ENCODE measurements around the gene TWF2. TPM values are rescaled to one million over a fixed set of nuclear protein-coding genes. Genes with fewer than 3 reads are reported as not detected.

The TWF2 gene
- total and polyA plus RNA-seq, 2 donors = 36.7 to 75.3 TPM

- no peak overlapping the region for H3K4me3 ChIP-seq (ENCODE audit: low read depth, low read length)
- no peaks in the 10 kb centered on the region for H3K36me3 ChIP-seq (ENCODE audit: insufficient read depth)
- no peak overlapping the region for H3K27ac ChIP-seq (ENCODE audit: low read depth)
- 81% methylated on average over 4 of the region's 4 CpGs for WGBS
- no peak for DNase-seq (ENCODE audit: extremely low spot score)
- H3K4me1 ChIP-seq (ENCODE audit: insufficient read depth) = no peaks in the 10 kb centered on the region
Observed at GRCh38 chr3:52191663-52192062, 47.3 kb downstream of the TWF2 start.

- Histone ChIP-seq H3K27ac (ENCODE audit: low read depth) (peak overlapping the region; percentile 25), H3K4me3 (ENCODE audit: low read depth, low read length) (no peak overlapping the region), H3K4me1 (ENCODE audit: insufficient read depth) (no peaks in the 10 kb centered on the region), H3K36me3 (ENCODE audit: insufficient read depth) (no peaks in the 10 kb centered on the region)
- DNase-seq (ENCODE audit: extremely low spot score) = no peak
- WGBS = 44% methylated on average over 9 of the region's 9 CpGs
Observed at GRCh38 chr3:52190294-52191074, 48.5 kb downstream of the TWF2 start.

- WGBS = 75% methylated on average over 1 of the region's 1 CpG
- H3K4me3 ChIP-seq (ENCODE audit: low read depth, low read length) = no peak overlapping the region
- DNase-seq (ENCODE audit: extremely low spot score) = no peak
Observed at GRCh38 chr3:52188556-52188955, 50.4 kb downstream of the TWF2 start.

GRCh38 chr3:52186729-52187128 lies 52.2 kb downstream of the TWF2 start:
- WGBS = 96% methylated on average over 9 of the region's 9 CpGs
- DNase-seq (ENCODE audit: extremely low spot score) = no peak
- Histone ChIP-seq H3K4me1 (ENCODE audit: insufficient read depth) (no peaks in the 10 kb centered on the region), H3K36me3 (ENCODE audit: insufficient read depth) (no peaks in the 10 kb centered on the region), H3K4me3 (ENCODE audit: low read depth, low read length) (no peak overlapping the region), H3K27ac (ENCODE audit: low read depth) (no peak overlapping the region)

More at GRCh38 chr3:52188556-52188955, 50.4 kb downstream of the TWF2 start:
- Histone ChIP-seq H3K27ac (ENCODE audit: low read depth) (no peak overlapping the region), H3K36me3 (ENCODE audit: insufficient read depth) (no peaks in the 10 kb centered on the region), H3K4me1 (ENCODE audit: insufficient read depth) (no peaks in the 10 kb centered on the region)

- Histone ChIP-seq H3K36me3 (ENCODE audit: insufficient read depth) (no peaks in the 10 kb centered on the region), H3K27ac (ENCODE audit: low read depth) (no peak overlapping the region), H3K4me1 (ENCODE audit: insufficient read depth) (no peaks in the 10 kb centered on the region), H3K4me3 (ENCODE audit: low read depth, low read length) (no peak overlapping the region)
- DNase-seq (ENCODE audit: extremely low spot score) = no peak
- 89% methylated on average over 3 of the region's 3 CpGs for WGBS
Observed at GRCh38 chr3:52185837-52186236, 53.1 kb downstream of the TWF2 start.

- no peaks in the 10 kb centered on the region for H3K4me1 ChIP-seq (ENCODE audit: insufficient read depth)
- no peak overlapping the region for H3K4me3 ChIP-seq (ENCODE audit: low read depth, low read length)
- no peak for DNase-seq (ENCODE audit: extremely low spot score)
- no peak overlapping the region for H3K27ac ChIP-seq (ENCODE audit: low read depth)
- no peaks in the 10 kb centered on the region for H3K36me3 ChIP-seq (ENCODE audit: insufficient read depth)
- 94% methylated on average over 6 of the region's 6 CpGs for WGBS
Observed at GRCh38 chr3:52185311-52185710, 53.6 kb downstream of the TWF2 start.

- no peak for DNase-seq (ENCODE audit: extremely low spot score)
- WGBS = 91% methylated on average over 8 of the region's 8 CpGs
- Histone ChIP-seq H3K27ac (ENCODE audit: low read depth) (no peak overlapping the region), H3K4me1 (ENCODE audit: insufficient read depth) (no peaks in the 10 kb centered on the region), H3K4me3 (ENCODE audit: low read depth, low read length) (no peak overlapping the region), H3K36me3 (ENCODE audit: insufficient read depth) (no peaks in the 10 kb centered on the region)
Observed at GRCh38 chr3:52184690-52185089, 54.3 kb downstream of the TWF2 start.

- Histone ChIP-seq H3K27ac (ENCODE audit: low read depth) (no peak overlapping the region), H3K4me3 (ENCODE audit: low read depth, low read length) (no peak overlapping the region), H3K36me3 (ENCODE audit: insufficient read depth) (no peaks in the 10 kb centered on the region), H3K4me1 (ENCODE audit: insufficient read depth) (no peaks in the 10 kb centered on the region)
- 85% methylated on average over 7 of the region's 7 CpGs for WGBS
- DNase-seq (ENCODE audit: extremely low spot score) = no peak
Observed at GRCh38 chr3:52183786-52184445, 55.0 kb downstream of the TWF2 start.

GRCh38 chr3:52182691-52183090 lies 56.3 kb downstream of the TWF2 start:
- H3K4me1 ChIP-seq (ENCODE audit: insufficient read depth) = no peaks in the 10 kb centered on the region
- DNase-seq (ENCODE audit: extremely low spot score) = no peak
- H3K36me3 ChIP-seq (ENCODE audit: insufficient read depth) = no peaks in the 10 kb centered on the region
- H3K4me3 ChIP-seq (ENCODE audit: low read depth, low read length) = no peak overlapping the region
- H3K27ac ChIP-seq (ENCODE audit: low read depth) = no peak overlapping the region
- WGBS = 88% methylated on average over 4 of the region's 4 CpGs

- Histone ChIP-seq H3K4me3 (ENCODE audit: low read depth, low read length) (no peak overlapping the region), H3K36me3 (ENCODE audit: insufficient read depth) (no peaks in the 10 kb centered on the region), H3K27ac (ENCODE audit: low read depth) (no peak overlapping the region), H3K4me1 (ENCODE audit: insufficient read depth) (no peaks in the 10 kb centered on the region)
- DNase-seq (ENCODE audit: extremely low spot score) = no peak
- 86% methylated on average over 5 of the region's 5 CpGs for WGBS
Observed at GRCh38 chr3:52182196-52182595, 56.8 kb downstream of the TWF2 start.

- Histone ChIP-seq H3K4me3 (ENCODE audit: low read depth, low read length) (no peak overlapping the region), H3K4me1 (ENCODE audit: insufficient read depth) (no peaks in the 10 kb centered on the region), H3K36me3 (ENCODE audit: insufficient read depth) (no peaks in the 10 kb centered on the region), H3K27ac (ENCODE audit: low read depth) (no peak overlapping the region)
- 59% methylated on average over 4 of the region's 4 CpGs for WGBS
- no peak for DNase-seq (ENCODE audit: extremely low spot score)
Observed at GRCh38 chr3:52181543-52181942, 57.4 kb downstream of the TWF2 start.

Small RNA genes within 50 kb of the gene (small RNA-seq; reads per million reads assigned to genes)
- 3,449 reads per million, percentile 99 among the genes with 10 or more reads in this experiment for gene MIRLET7G

Other genes starting within 250 kb of the TWF2 start
- gene RPL29, start 243.3 kb downstream of the TWF2 start, total RNA-seq = 623 TPM
- 1,824 TPM for gene RPL29, start 243.3 kb downstream of the TWF2 start, polyA plus RNA-seq
- gene DUSP7, start 182.6 kb downstream of the TWF2 start, total RNA-seq = 8.2 TPM
- 14.3 TPM for gene DUSP7, start 182.6 kb downstream of the TWF2 start, polyA plus RNA-seq
- gene POC1A, start 84.7 kb downstream of the TWF2 start, total RNA-seq = 4.2 TPM
- gene POC1A, start 84.7 kb downstream of the TWF2 start, polyA plus RNA-seq = 2.5 TPM
- 24.1 TPM for gene ALAS1, start 41.0 kb downstream of the TWF2 start, total RNA-seq
- gene ALAS1, start 41.0 kb downstream of the TWF2 start, polyA plus RNA-seq = 56.7 TPM
- 0.11 TPM for gene TLR9, start 13.5 kb downstream of the TWF2 start, total RNA-seq
- gene TLR9, start 13.5 kb downstream of the TWF2 start, polyA plus RNA-seq = 0.33 TPM
- gene PPM1M, start 6.6 kb upstream of the TWF2 start, total RNA-seq = 12.3 TPM
- gene PPM1M, start 6.6 kb upstream of the TWF2 start, polyA plus RNA-seq = 27.1 TPM
- gene WDR82, start 39.5 kb upstream of the TWF2 start, total RNA-seq = 70.2 TPM
- gene WDR82, start 39.5 kb upstream of the TWF2 start, polyA plus RNA-seq = 73.7 TPM
- gene GLYCTK, start 48.7 kb upstream of the TWF2 start, total RNA-seq = 4.2 TPM
- gene GLYCTK, start 48.7 kb upstream of the TWF2 start, polyA plus RNA-seq = 7.7 TPM
- gene DNAH1, start 77.2 kb upstream of the TWF2 start, total RNA-seq = 3.5 TPM
- gene DNAH1, start 77.2 kb upstream of the TWF2 start, polyA plus RNA-seq = 2.2 TPM
- gene BAP1, start 170.8 kb upstream of the TWF2 start, total RNA-seq = 32.4 TPM
- gene BAP1, start 170.8 kb upstream of the TWF2 start, polyA plus RNA-seq = 62.7 TPM
- gene PHF7, start 171.5 kb upstream of the TWF2 start, total RNA-seq = 5.3 TPM
- 6.8 TPM for gene PHF7, start 171.5 kb upstream of the TWF2 start, polyA plus RNA-seq
- 7.6 TPM for gene SEMA3G, start 205.9 kb upstream of the TWF2 start, total RNA-seq
- 28.5 TPM for gene SEMA3G, start 205.9 kb upstream of the TWF2 start, polyA plus RNA-seq
- gene TNNC1, start 214.9 kb upstream of the TWF2 start, total RNA-seq = 68.4 TPM
- gene TNNC1, start 214.9 kb upstream of the TWF2 start, polyA plus RNA-seq = 3.1 TPM
- 83.6 TPM for gene NISCH, start 216.4 kb upstream of the TWF2 start, total RNA-seq
- 85.3 TPM for gene NISCH, start 216.4 kb upstream of the TWF2 start, polyA plus RNA-seq

All from urinary bladder (tissue), 4 donors.